Measurements from ENCODE around the gene MATN1. TPM values are rescaled to one million over a fixed set of nuclear protein-coding genes. Genes with fewer than 3 reads are reported as not detected.

Gene MATN1
- total RNA-seq, 1 donor from 2014 or later: 0.85 TPM

DNA sequence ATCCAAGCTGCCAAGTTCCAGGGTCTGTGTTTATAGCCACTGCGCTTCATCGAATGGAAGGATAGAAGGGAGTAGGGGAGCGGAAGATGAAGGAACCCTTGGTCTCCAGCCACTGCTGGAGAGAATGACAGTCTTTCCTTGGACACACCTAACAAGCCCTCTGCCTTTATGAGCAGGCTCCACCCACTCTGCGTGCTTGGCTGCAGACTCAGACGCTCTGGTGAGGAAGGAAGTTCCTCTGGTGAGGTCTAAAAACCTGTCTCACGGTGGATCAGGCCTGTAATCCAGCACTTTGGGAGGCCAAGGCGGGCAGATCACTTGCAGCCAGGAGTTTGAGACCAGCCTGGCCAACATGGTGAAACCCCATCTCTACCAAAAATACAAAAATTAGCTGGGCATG, 55.4 kb downstream of the MATN1 start:
- intact Hi-C loops (cut with DNase I): no loop called here
- no peak overlapping the region for H3K4me3 ChIP-seq
- TF ChIP-seq, protein P1, sequence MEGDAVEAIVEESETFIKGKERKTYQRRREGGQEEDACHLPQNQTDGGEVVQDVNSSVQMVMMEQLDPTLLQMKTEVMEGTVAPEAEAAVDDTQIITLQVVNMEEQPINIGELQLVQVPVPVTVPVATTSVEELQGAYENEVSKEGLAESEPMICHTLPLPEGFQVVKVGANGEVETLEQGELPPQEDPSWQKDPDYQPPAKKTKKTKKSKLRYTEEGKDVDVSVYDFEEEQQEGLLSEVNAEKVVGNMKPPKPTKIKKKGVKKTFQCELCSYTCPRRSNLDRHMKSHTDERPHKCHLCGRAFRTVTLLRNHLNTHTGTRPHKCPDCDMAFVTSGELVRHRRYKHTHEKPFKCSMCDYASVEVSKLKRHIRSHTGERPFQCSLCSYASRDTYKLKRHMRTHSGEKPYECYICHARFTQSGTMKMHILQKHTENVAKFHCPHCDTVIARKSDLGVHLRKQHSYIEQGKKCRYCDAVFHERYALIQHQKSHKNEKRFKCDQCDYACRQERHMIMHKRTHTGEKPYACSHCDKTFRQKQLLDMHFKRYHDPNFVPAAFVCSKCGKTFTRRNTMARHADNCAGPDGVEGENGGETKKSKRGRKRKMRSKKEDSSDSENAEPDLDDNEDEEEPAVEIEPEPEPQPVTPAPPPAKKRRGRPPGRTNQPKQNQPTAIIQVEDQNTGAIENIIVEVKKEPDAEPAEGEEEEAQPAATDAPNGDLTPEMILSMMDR (IDR thresholded peaks at IDR 0.05): no peak
- H3K4me1 ChIP-seq: no peaks in the 10 kb centered on the region
- no peak for DNase-seq (ENCODE audit: low spot score in 2 of 2)
- H3K27me3 ChIP-seq: no peaks in the 10 kb centered on the region
- H3K27ac ChIP-seq: no peak overlapping the region
- H3K36me3 ChIP-seq: no peaks in the 10 kb centered on the region
- no peaks in the 10 kb centered on the region for H3K9me3 ChIP-seq

DNA sequence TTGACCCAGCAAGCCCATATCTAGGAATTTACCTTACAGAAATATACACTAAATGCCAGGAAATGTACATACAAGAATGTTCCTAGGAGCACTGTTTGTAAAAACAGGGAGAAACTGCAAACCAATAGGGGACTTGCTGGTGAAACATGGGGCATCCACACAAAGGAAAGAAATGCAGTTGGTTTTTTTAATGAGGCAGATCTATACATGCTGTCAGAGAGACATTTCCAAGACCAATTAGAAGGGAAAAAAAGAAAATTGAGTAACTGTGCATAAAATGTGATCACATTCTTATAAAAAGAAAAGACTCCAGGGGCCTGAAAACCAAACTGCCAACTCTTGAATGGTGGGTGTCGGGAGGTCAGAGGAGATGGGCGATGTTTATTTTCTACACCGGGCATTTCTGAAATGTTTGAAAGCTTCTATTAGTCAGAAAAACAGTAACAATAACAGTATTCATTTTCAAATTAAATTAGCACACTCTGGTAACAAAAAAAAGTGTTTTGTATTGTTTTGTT, 56.6 kb downstream of the MATN1 start:
- intact Hi-C loops (cut with DNase I): no loop called here
- DNase-seq (ENCODE audit: low spot score in 2 of 2): no peak
- Histone ChIP-seq H3K27me3 (no peaks in the 10 kb centered on the region), H3K36me3 (no peaks in the 10 kb centered on the region), H3K27ac (no peak overlapping the region), H3K4me3 (no peak overlapping the region), H3K9me3 (no peaks in the 10 kb centered on the region), H3K4me1 (no peaks in the 10 kb centered on the region)
- TF ChIP-seq, protein P1 (IDR thresholded peaks at IDR 0.05): no peak

DNA sequence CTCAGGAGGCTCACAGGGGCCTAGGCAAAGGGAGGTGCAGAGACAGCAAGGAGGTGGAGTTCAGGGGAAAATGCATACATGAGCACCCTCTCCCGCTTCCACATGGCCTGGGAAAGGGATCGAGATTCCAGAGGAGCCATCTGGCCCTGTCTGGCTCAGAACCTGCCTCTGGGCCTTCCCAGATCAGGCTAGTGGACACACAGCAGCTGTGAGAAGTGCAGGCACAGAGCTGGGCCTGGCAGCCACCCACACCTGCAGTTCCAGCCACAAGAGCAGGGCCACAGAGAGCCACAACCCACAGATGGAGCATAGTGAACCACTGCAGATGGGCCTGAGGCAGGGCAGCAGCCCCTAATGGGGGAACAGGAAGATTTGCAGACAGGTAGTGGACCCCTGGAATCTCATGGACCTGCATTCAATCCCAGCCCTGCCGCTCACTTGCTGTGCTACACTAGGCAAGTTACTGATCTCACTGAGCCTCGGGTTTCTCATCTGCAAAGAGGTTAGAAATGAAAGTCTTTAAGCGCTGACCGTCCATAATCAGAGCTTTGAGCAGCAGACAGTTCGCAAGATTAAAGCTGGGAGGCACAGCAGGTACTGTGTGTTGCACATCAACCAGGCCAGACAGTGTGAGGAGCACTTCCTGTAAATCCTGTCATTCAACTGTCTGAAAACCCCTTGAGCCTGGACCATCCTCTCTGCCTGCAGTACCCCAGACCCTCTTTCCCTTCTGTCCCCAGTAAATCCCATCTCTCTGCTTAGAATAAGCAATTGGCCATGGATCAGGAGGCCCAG, 58.0 kb downstream of the MATN1 start:
- H3K4me3 ChIP-seq: no peak overlapping the region
- intact Hi-C loops (cut with DNase I): no loop called here
- no peak overlapping the region for H3K27ac ChIP-seq
- H3K27me3 ChIP-seq: no peaks in the 10 kb centered on the region
- no peaks in the 10 kb centered on the region for H3K9me3 ChIP-seq
- DNase-seq (ENCODE audit: low spot score in 2 of 2): no peak
- TF ChIP-seq, protein P1 (IDR thresholded peaks at IDR 0.05): no peak
- H3K36me3 ChIP-seq: no peaks in the 10 kb centered on the region
- H3K4me1 ChIP-seq: no peaks in the 10 kb centered on the region

DNA sequence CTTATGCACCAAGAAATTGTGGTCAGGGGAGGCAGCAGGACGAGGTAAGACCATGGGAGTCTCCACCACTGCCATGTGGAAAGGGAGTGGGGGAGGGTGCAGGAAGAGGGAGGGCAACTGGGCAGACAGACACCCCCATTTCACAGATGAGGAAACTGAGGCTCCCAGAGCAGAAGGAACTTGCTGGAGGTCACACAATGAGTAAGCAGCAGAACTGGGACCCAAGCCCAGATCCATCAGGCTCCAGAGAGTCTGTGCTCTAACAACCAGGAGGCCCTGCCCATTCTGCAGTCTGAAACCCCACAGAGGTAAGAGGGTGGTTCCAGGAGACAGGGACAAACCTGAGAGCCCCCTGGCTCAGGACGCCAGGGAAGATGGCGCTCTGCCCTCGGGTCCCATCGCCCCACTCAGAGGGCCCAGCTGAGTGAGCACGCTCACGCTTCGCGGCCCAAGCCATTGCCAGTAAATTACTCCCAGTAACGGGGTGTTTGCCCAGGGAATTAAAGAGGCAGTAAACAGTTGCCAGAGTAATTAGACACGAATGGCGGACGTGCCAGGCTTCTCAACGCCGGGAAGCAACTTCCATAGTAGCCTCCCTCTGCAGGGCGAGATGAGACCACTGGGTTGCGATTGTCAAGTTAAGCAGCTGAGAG, 59.2 kb downstream of the MATN1 start:
- Histone ChIP-seq H3K9me3 (no peaks in the 10 kb centered on the region), H3K4me1 (no peaks in the 10 kb centered on the region), H3K36me3 (no peaks in the 10 kb centered on the region), H3K27ac (no peak overlapping the region), H3K4me3 (no peak overlapping the region), H3K27me3 (no peaks in the 10 kb centered on the region)
- TF ChIP-seq, protein P1 (IDR thresholded peaks at IDR 0.05): no peak
- DNase-seq (ENCODE audit: low spot score in 2 of 2): no peak
- intact Hi-C loops (cut with DNase I): no loop called here

DNA sequence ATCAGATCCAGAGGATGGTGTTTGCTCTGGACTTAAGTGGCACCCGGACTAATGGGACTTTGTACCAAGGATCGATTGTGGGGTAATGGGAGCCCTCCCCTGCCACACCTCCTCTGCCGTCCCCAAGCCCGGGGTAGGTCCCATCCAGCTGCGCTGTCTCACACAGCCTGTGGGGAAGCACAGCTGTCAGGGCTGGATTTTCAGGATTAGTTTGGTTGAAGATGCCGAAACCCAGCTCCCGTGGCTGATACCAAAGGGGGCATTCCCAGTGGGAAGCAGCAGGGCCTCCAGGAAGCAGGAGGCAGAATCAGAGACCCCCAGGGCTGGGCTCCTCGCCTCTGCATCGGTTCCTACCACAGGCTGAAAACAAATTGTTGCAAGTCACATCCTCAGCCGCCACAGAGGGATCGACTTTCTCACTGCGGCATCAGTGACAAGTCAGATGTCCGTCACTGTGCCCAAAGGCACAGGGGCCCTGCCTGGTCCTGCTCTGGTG, 59.7 kb downstream of the MATN1 start:
- intact Hi-C loops (cut with DNase I): no loop called here
- Histone ChIP-seq H3K36me3 (no peaks in the 10 kb centered on the region), H3K27me3 (no peaks in the 10 kb centered on the region), H3K27ac (no peak overlapping the region), H3K4me1 (no peaks in the 10 kb centered on the region), H3K4me3 (no peak overlapping the region), H3K9me3 (no peaks in the 10 kb centered on the region)
- TF ChIP-seq, protein P1 (IDR thresholded peaks at IDR 0.05): no peak
- DNase-seq (ENCODE audit: low spot score in 2 of 2): no peak

All from ascending aorta (tissue), 2 donors.